Heart left ventricle (tissue), 16 donors: ENCODE data around the gene KCNMA1. TPM values are rescaled to one million over a fixed set of nuclear protein-coding genes. Genes with fewer than 3 reads are reported as not detected.

Source experiments
- ATAC-seq, 4 donors: fragments of 200-7000 bp; cut with Tn5 transposase; one replicate each; pipeline ENCODE4 v1.9.1; 2020 to 2022; ENCODE audit warnings: moderate library complexity in 4 of 4, mild to moderate bottlenecking in 3 of 4, moderate number of reproducible peaks in 1 of 4
- DNase-seq, 5 donors: peaks; one replicate each; pipeline ENCODE4 v3.0.0-alpha.2; 2020
- H3K27ac ChIP-seq, 12 donors: fragments of 200-600 bp; sonication (generic) in 4 of 12; one replicate each; pipeline versions ENCODE4 v1.5.0 to v1.8.0; 2016 to 2022; ENCODE audit warnings: mild to moderate bottlenecking in 2 of 12
- H3K27me3 ChIP-seq, 9 donors: fragments of 200-600 bp; sonication (generic) in 2 of 9; one replicate each; pipeline versions ENCODE4 v1.5.1 to v1.8.0; 2016 to 2022; ENCODE audit warnings: mild to moderate bottlenecking in 3 of 9
- H3K36me3 ChIP-seq, 9 donors: fragments of 200-600 bp; sonication (generic) in 2 of 9; one replicate each; pipeline versions ENCODE4 v1.5.0 to v1.8.0; 2018 to 2022; ENCODE audit warnings: mild to moderate bottlenecking in 2 of 9
- H3K4me1 ChIP-seq, 12 donors: fragments of 200-600 bp; sonication (generic) in 4 of 12; one replicate each; pipeline versions ENCODE4 v1.5.0 to v1.8.0; 2016 to 2022; ENCODE audit warnings: mild to moderate bottlenecking in 3 of 12
- H3K4me3 ChIP-seq, 12 donors: fragments of 200-600 bp; sonication (generic) in 4 of 12; one replicate each; pipeline versions ENCODE4 v1.5.0 to v1.8.0; 2017 to 2022; ENCODE audit warnings: mild to moderate bottlenecking in 9 of 12, moderate library complexity in 4 of 12
- H3K9me3 ChIP-seq, 12 donors: fragments of 200-600 bp; sonication (generic) in 4 of 12; one replicate each; pipeline versions ENCODE4 v1.5.0 to v1.8.0; 2016 to 2022; ENCODE audit warnings: mild to moderate bottlenecking in 1 of 12
- POLR2A ChIP-seq, 2 donors: fragments of 450-650 bp; IDR thresholded peaks; one replicate each; pipeline ENCODE4 v1.6.1; 2017; ENCODE audit warnings: antibody characterized with exemption in 2 of 2, mild to moderate bottlenecking in 2 of 2, moderate library complexity in 2 of 2
- WGBS, 4 donors: extraction: QIAGEN DNeasy Blood & Tissue Kit in 2 of 4; methylation state at CpG; one replicate each; pipeline versions ENCODE4 v1.1.5 to v1.1.7; 2013 to 2018; 5-methylcytosine and 5-hydroxymethylcytosine counted together
- intact Hi-C, 10 donors: fragments of 100-400 bp; cut with DNase I; formaldehyde crosslinking; loops; one replicate each; pipeline versions ENCODE4 v1.11.1 to v1.14.2; 2022
- polyA plus RNA-seq, 2 donors: library from polyadenylated mRNA; stranded (reverse); fragments of 200-250 nt; gene quantifications; one replicate each; pipeline ENCODE4 v1.2.3, GENCODE V29; 2013
- total RNA-seq, 9 donors: library from RNA; depleted of rRNA in 2 of 9; stranded (reverse); fragments of >200 nt in 2 of 9; fragmentation: NEBNext Ultra II Directional in 3 of 9; extraction: Animal tissue kit (Norgen Biotek cat#: 25700) in 3 of 9; gene quantifications; one replicate each; pipeline versions ENCODE4 v1.1.0 to v1.2.4, GENCODE V29; 2016 to 2023
- TF ChIP-seq, protein P1 (sequence below), 12 donors: fragments of 200-600 bp; sonication (generic) in 4 of 12; IDR thresholded peaks; one replicate each; pipeline versions ENCODE4 v1.5.0 to v1.8.0; 2018 to 2022; ENCODE audit warnings: antibody characterized with exemption in 12 of 12, mild to moderate bottlenecking in 5 of 12
- donor health status: ischemic (EF 13 %, LVEDD 7.1; RV severe dilation, severe dysfunction).
- donor health status: healthy with polysubstance abuse.
- donor health status: DM: no; HTN: yes; CAD: no.
- donor health status: DM: no; HTN: no; CAD: no.
- donor health status: ischemic (EF 25% LVEDD 6.9; RV normal size, moderate dysfunction).
- donor health status: ischemic (EF 25% LVEDD 5.7; RV mildly dilated, moderate dysfunction).
- donor health status: healthy.
- donor health status: DM: yes; HTN: yes; CAD: no.
- donor health status: ischemic (EF 35%, LVEDD 5.7; RV mildly dilated, moderate dysfunction).
- donor health status: nonischemic (EF 11% LVEDD 7.7; RV severe dilation, severe dysfunction).
- donor health status: DM: yes; HTN: yes; CAD: no.
- donor health status: PGD.
- donor health status: ischemic (EF 29% LVEDD 5.4; RV normal size, mild dysfunction).
- donor health status: nonischemic (EF 23%, LVEDD 6.1; RV moderate dilation, normal function).

The KCNMA1 gene
- total and polyA plus RNA-seq, 11 donors: 0.39 to 8.7 (median 1.7) TPM

DNA sequence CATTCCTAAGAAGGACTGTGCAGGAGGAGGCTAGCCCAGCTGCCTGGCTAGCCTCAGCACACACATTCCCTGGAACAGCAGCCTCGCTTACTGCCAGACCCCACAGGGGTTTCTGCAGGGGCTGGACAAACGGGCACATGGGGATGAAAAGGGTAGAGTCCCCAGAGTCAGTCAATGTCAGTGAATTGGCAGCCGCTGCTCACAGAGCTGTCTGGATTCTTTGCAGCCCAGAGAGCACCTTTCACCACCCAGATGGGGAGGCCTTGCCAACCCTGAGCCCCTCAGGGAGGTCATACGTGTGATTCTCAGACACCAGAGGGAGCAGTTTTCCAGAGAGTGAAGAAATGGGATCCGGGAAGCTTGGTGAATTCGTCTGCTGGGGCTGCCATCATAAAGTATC is 143.3 kb downstream of the KCNMA1 start:
- intact Hi-C loops: loop anchor here in 6 of 10 donors (2.0 to 10.0 kb wide), 5 partner anchors 146 to 322 kb away; no protein-coding TSS in a partner anchor
- no peak for TF ChIP-seq POLR2A (IDR thresholded peaks at IDR 0.05)
- TF ChIP-seq, protein P1, sequence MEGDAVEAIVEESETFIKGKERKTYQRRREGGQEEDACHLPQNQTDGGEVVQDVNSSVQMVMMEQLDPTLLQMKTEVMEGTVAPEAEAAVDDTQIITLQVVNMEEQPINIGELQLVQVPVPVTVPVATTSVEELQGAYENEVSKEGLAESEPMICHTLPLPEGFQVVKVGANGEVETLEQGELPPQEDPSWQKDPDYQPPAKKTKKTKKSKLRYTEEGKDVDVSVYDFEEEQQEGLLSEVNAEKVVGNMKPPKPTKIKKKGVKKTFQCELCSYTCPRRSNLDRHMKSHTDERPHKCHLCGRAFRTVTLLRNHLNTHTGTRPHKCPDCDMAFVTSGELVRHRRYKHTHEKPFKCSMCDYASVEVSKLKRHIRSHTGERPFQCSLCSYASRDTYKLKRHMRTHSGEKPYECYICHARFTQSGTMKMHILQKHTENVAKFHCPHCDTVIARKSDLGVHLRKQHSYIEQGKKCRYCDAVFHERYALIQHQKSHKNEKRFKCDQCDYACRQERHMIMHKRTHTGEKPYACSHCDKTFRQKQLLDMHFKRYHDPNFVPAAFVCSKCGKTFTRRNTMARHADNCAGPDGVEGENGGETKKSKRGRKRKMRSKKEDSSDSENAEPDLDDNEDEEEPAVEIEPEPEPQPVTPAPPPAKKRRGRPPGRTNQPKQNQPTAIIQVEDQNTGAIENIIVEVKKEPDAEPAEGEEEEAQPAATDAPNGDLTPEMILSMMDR (IDR thresholded peaks at IDR 0.05): peak in 8 of 12 donors; percentile 10 to 43 (median 18)
- H3K27ac ChIP-seq: no peak overlapping the region
- no peak for ATAC-seq
- no peaks in the 10 kb centered on the region for H3K9me3 ChIP-seq
- DNase-seq: no peak
- no peak overlapping the region for H3K4me3 ChIP-seq
- WGBS, 4 donors: 41 to 47% (median 44%) methylated on average over 6 of the region's 6 CpGs
- H3K36me3 ChIP-seq: no peaks in the 10 kb centered on the region
- peaks cover 0 to 6% (median 0%) of the 10 kb centered on the region in 12 donors for H3K4me1 ChIP-seq
- no peaks in the 10 kb centered on the region for H3K27me3 ChIP-seq

DNA sequence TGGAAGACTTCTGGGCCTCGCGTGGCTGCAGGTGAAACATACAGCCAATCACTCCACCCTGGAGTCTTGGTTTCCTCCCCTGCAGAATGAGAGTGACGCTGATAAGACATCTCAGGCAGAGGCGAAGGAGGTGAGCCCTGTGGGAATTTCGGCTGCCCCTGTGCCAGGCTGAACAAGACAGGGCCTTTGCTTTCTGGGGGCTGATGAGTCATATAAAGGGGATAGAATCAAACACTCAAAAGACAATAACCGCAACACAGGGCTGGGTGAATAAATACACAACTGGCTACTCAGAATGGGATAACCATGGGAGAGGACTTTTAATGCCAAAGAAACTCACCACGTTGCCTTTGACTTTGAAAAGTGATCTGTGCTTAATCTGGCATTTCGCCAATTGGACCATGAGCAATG is 143.8 kb downstream of the KCNMA1 start:
- no peak overlapping the region for H3K4me3 ChIP-seq
- intact Hi-C loops: loop anchor here in 6 of 10 donors (2.0 to 10.0 kb wide), 5 partner anchors 147 to 322 kb away; no protein-coding TSS in a partner anchor
- no peak for DNase-seq
- ATAC-seq: no peak
- H3K36me3 ChIP-seq: no peaks in the 10 kb centered on the region
- 71 to 77% (median 74%) methylated on average over 7 to 8 of the region's 8 CpGs for WGBS, 4 donors
- no peaks in the 10 kb centered on the region for H3K9me3 ChIP-seq
- no peak overlapping the region for H3K27ac ChIP-seq
- no peaks in the 10 kb centered on the region for H3K27me3 ChIP-seq
- no peak for TF ChIP-seq POLR2A (IDR thresholded peaks at IDR 0.05)
- TF ChIP-seq, protein P1 (IDR thresholded peaks at IDR 0.05): no peak
- peaks cover 0 to 6% (median 0%) of the 10 kb centered on the region in 12 donors for H3K4me1 ChIP-seq

DNA sequence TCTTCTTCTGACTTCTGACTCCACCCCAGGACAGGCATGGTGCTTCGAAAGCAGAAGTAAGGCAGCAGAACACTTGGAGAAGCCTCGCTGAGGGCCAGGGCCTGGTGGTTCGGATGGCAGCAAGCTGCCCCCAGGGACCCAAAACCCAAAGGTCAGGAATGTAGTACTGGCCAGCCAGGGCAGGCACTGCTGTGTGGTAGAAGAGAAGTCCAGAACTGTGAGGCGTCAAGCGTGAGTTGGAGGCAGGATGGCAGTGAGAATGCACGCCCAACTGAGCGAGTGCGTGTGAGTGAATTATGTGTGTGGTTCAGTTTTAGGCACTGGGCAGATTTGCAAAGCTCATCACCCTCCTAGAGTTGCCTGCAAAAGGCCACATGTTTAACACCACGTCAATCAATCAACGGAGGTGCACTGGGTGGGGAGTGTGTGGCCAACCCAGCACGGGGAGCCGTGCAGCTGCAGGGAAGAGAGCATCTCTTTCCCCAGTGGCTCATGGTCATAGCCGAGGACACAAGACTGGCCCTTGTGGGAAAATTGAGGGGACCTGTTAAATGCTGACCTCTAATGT is 144.3 kb downstream of the KCNMA1 start:
- H3K4me3 ChIP-seq: no peak overlapping the region
- no peak overlapping the region for H3K27ac ChIP-seq
- no peak for DNase-seq
- H3K27me3 ChIP-seq: no peaks in the 10 kb centered on the region
- TF ChIP-seq, protein P1 (IDR thresholded peaks at IDR 0.05): no peak
- no peak for TF ChIP-seq POLR2A (IDR thresholded peaks at IDR 0.05)
- WGBS, 4 donors: 78 to 89% (median 85%) methylated on average over 12 to 13 of the region's 13 CpGs
- H3K36me3 ChIP-seq: no peaks in the 10 kb centered on the region
- no peaks in the 10 kb centered on the region for H3K9me3 ChIP-seq
- intact Hi-C loops: loop anchor here in 6 of 10 donors (5.0 to 10.0 kb wide), 4 partner anchors 149 to 321 kb away; no protein-coding TSS in a partner anchor
- peaks cover 0 to 6% (median 0%) of the 10 kb centered on the region in 12 donors for H3K4me1 ChIP-seq
- no peak for ATAC-seq

DNA sequence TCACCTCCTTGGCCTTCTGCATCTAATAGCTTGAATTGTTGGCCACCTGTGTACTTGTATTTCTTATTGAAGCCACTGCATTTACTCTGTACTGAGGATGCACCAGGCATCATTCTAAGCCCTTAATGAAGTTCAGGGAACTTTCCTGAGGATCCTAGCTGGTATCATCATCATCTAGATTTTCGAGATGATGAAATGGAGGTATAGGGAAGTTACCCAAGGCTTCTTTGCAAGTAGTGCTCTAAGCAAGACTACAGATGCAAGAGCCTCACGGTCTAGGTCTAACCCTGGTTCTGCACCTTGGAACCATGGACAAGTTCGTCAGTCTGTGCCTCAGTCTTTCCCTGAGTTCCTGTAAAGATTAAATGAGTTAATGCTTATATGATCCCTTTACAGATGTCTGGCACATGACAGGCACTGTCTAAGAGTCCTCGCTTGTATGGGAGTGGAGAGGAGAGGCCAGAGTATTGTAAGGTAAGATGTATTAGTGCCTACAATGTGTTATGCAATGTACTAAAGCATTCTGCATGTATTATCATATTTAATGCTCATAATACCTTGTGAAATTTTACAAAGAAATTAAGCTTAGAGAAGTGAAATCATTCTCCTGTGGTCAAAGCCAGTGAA is 145.1 kb downstream of the KCNMA1 start:
- Histone ChIP-seq H3K4me3 (no peak overlapping the region), H3K27me3 (no peaks in the 10 kb centered on the region), H3K9me3 (no peaks in the 10 kb centered on the region), H3K27ac (no peak overlapping the region), H3K36me3 (no peaks in the 10 kb centered on the region), H3K4me1 (peaks cover 0 to 6% (median 0%) of the 10 kb centered on the region in 12 donors)
- DNase-seq (no peak), ATAC-seq (no peak)
- intact Hi-C loops: loop anchor here in 6 of 10 donors (5.0 to 10.0 kb wide), 4 partner anchors 150 to 320 kb away; no protein-coding TSS in a partner anchor
- WGBS, 4 donors: 67 to 85% (median 79%) methylated on average over 4 of the region's 4 CpGs
- TF ChIP-seq, protein P1 (IDR thresholded peaks at IDR 0.05): no peak
- no peak for TF ChIP-seq POLR2A (IDR thresholded peaks at IDR 0.05)
